Stimulated activated CD4-positive, alpha-beta T cell treated with anti-CD3 and anti-CD28 coated beads, Interleukin-4, amount 100 ng/mL, for 1 hour (primary cell): ENCODE results near the gene CCDC80.
"Not testable (repeated sequence)": the region's sequence is repeated elsewhere in the genome, so short reads cannot be mapped to it uniquely, and the experiment has no call there.

Experiments
- DNase-seq: peaks from one replicate; pipeline ENCODE4 v3.0.0-alpha.2; 2020

CCDC80 gene

DNA sequence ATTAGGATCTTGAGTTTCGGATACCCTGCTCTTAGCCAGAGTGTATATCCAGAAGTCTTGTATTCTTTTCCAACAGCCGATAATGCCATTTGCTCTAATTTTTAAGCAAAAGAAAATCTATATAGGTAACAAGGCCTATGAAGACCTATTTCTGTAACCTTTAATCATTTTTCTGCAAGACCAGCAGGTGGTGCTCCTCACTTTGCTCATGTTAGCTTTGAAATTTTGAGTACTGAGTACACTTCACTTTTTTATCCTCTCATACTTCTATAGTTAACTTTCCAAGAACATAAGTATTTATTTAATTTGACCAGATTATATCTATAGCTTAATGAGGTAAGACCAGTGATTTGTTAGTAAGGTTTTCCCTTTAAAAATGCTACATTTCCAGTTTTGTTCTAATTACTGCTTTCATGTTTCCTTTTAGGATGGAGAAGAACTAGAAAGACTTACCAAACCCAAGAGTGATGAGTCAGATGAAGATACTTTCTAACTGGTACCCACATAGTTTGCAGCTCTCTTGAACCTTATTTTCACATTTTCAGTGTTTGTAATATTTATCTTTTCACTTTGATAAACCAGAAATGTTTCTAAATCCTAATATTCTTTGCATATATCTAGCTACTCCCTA lies 58.6 kb downstream of the CCDC80 start:
- DNase-seq = peak; percentile 20

DNA sequence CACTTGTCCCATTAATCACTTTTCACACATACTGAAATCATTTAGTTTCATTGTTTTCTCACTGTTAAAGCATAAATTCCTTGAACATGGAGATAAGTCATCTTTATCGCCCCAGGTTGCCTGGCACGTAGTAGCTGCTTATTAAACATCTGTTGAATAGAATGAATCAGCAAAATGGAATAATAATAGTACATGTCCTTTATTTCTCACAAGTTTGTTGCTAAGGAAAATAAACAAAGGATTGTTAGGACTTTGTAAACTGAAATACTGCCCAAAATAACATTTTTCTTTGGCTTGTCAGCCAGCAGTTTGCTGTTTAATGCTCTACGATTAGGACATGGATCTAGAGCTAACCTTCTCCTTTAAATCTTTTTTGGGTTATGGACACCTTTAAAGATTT lies 61.2 kb downstream of the CCDC80 start:
- DNase-seq = no peak

DNA sequence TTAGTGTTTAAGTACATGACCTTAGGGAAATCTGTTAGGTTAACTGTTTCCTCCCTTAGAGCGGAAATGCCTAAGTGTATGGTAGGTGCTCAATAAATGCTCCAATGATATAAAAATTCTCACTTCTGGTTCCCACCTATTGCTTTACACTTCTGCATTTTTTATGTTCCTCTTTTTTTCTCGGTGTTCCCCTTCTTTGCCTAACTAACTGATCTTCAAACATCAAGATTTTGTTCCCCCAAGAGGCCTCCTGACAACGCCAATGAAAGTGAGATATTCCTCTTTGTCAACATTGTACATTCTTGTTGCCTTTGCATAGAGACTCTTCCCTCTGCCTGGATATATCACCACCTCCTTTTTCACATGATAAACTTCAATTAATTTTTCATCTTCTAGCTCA lies 61.7 kb downstream of the CCDC80 start:
- DNase-seq = no peak

DNA sequence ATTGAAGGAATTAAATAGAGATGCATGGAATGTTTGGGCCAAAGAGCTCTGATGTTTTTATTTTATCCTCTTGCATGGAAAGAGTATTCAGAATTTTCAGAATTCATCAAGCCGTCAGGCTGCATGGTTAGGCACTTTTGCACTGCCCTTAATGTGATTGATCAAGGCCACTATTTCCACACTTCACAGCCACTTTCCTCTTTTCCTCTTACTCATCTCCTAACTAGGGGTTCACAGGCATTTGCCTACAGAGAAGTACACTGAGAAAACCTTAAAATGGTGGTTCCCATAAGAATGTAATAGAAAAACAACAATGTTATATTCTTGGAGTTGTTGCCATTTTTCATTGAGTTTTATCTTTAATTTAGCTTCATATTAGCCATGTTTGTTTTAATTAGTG lies 68.2 kb downstream of the CCDC80 start:
- DNase-seq = no peak

DNA sequence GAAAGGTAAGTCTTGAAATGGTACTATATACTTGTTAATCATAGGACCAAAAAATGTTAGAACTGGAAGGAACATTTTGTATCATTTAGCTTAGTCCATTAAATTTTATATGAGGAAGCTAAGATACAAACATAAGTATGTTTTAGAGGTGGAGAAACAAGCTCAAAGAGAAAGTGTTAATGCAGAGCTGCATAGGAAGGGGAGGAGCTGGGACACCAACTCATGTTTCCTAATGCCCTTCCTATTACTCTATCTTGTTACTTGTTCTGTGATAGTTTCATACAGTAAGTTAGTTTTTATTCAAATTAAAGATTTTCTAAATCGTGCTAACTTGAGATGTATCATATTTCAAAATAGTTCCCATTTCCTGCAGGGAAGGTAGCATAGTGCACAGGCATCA lies 71.7 kb downstream of the CCDC80 start:
- no peak for DNase-seq

DNA sequence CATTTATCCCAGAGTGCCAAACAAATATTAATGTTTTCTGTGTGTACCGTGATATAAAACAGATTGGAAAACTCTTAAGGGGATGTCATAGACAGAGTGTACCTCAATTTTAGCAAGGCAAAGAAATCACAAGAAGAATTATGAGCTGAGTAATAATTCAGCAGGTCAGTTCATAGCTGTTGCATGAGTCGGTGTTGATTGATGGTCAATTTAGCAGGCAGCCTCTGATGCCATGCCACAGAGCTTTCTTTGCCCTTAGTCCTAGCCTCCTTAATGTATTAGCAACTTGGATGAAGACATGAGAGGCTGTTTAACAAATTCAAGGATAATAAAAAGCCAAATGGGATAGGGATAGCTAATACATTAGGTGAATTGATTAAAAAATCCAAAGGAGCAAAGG lies 72.3 kb downstream of the CCDC80 start:
- DNase-seq = no peak

DNA sequence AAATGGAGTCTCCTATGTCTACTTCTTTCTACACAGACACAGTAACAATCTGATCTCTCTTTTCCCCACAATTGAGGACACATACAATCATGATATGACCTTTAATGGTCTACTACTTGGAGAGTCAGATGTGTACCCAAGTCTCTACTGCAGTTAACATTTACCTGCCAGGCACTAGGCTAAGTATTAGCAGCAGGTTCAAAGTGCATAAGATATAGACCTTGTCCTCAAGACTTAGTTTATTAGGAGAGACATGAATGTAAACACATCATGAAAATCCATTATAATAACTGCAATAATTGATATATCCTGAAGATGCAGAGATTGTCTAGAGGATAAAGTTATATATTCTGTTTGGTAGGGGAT lies 76.0 kb downstream of the CCDC80 start:
- DNase-seq = no peak

DNA sequence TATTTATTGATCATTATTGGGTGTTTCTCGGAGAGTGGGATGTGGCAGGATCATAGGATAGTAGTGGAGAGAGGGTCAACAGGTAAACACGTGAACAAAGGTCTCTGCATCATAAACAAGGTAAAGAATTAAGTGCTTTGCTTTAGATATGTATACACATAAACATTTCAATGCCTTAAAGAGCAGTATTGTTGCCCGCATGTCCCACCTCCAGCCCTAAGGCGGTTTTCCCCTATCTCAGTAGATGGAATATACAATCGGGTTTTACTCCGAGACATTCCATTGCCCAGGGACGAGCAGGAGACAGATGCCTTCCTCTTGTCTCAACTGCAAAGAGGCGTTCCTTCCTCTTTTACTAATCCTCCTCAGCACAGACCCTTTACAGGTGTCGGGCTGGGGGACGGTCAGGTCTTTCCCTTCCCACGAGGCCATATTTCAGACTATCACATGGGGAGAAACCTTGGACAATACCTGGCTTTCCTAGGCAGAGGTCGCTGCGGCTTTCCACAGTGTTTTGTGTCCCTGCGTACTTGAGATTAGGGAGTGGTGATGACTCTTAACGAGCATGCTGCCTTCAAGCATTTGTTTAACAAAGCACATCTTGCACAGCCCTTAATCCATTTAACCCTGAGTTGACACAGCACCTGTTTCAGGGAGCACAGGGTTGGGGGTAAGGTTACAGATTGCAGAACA lies 76.5 kb downstream of the CCDC80 start:
- DNase-seq = not testable (repeated sequence)

DNA sequence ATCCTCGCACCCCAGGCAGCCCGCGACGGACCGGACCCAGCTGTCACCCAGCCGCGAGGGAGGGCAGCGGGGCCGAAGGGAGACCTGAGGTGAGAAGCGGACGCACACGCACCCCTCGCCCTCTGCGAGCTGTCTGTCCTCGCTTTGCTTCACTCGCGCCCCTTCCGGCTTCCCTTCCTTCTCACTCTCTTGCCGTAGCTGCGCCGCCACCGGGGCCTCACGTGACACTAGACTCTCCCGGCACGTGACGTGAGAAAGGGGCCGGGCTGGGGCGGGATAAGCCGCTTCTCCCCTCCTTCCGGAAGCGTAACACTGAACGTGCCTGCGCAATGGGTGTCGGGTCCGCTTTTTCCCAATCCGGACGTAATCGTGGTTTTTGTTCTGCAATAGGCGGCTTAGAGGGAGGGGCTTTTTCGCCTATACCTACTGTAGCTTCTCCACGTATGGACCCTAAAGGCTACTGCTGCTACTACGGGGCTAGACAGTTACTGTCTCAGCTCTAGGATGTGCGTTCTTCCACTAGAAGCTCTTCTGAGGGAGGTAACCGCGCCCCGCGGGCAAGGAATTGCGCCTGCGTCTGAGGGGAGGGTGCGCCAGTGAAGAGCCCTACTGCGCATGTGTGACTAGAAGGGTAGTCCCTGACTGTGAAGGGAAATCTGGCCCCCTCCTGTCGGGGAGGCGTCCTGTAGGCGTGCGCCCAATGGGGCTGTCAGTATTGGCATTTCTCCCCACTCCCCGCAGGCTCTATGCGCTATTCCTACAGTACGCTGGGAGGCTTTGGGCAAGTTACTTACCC lies 79.0 kb downstream of the CCDC80 start, which contains the start of the genes ATG3 and SLC35A5:
Gene ATG3, minus strand, starts transcription at position 229 of the 796 bp plus-strand sequence. CDS start 434 bp downstream, outside the sequence.
Gene SLC35A5, plus strand, starts transcription at position 312 of the 796 bp plus-strand sequence. CDS start 1,359 bp downstream, outside the sequence.
- peak; percentile 98 for DNase-seq

DNA sequence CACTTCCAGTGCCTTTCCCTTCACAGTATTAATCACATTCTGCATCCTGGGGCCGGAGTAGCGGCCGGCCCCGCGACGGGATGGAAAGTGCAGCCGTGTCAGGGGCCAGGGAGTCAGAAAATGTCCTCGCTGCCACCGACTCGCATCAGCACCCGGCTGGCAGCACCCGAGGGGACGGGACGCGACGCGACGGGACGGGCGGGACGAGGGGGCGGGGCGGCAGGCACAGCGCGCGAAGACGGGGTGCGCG lies 79.5 kb downstream of the CCDC80 start:
- DNase-seq = peak; percentile 80

DNA sequence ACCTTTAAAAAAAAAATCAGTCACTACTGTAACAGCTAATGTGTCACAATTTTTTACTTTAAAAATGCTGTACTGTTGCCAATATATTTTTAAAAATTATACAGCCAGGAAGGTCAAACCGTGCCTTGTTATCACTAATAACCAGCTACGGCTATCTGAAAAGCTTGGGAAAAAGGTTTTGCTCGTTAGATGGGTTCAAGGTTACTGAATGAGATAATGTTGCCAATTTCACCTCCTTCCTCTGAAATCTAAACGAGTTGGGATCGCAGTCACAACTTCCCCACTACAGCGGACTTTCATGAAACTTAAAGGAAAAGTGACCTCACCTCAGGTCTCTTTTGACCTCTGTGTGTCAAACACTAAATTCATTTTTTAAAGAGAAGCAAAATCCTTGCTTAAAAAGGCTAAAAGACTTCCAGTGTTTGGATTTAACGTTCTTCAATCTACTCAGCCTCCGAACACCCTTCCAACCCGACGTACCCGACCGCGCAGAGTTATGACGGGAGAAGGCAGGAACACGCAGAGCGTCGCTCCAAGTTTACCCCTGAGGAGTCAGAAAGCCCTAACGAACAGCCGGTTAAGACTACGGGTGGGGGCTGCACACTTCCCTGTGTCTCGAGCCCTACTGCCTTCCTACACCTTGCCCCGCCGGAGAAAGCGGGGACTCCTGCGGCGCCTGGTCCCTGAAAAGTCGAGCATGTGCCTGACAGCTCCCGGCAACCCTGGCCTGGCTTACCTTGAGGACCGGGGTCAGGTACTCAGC lies 80.0 kb downstream of the CCDC80 start:
- peak; percentile 68 for DNase-seq

DNA sequence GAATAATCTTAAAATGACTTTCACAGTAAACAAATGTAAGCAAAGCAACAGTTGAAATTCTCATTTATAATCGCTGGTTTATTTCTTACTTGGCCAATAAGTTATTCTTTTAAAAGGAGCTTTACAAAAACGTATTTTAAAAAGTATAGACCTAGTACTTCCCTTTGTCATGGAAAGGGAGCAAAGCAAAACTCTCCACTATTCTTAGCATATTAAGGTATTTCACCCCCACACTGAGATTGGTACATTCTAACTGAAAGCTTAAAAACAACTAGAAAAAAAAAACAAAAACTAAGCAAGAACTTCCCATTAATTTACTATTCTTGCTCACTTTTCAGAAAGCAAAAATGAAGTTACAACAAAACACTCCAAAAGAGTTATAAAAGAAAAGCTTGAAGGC lies 80.6 kb downstream of the CCDC80 start:
- DNase-seq = no peak

DNA sequence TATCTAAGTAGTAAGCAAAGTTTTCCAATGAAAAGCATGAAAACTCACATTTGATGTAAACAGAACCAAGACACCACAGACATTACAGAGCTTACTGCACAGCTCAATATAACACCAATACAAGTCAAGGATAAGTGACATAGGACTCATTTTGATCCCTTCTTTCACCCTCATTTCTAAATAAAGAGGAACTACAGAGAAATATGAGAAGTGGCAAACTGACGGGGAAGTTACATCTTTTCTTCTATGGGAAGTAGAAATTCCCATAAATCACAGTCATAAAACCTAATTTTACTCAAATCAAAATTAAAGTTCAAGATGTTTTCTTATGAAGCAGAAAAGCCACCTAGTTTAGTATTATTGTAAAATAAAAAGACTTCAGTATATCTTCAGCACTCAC lies 83.0 kb downstream of the CCDC80 start:
- DNase-seq = no peak

DNA sequence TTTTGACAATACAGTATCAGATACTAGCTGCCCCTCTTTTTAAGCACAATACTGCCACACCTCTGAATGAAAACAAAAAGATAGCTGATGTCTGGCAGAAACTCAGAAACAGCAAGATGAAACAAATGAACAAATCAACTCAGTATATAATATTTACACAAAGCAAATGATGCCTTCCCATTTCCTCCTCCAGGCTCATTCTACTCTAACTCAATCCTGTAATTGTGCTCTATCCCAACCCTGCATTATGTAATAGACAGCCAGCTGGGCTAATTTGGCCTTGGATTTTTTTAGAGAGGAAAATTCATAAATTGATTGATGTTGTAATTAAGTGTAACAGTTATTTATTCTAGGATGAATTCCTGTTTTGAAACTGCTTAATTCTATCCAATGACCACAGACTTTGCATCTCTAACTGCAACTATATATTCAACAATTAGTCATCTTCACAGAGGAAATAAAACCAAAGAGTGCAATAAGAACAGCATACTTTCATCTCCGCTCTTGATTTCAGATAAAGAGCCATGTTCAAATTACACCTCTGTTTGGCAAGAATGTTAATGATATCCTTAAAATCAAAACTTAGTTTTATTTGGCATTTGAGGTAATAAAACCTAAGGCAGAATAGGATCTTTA lies 85.3 kb downstream of the CCDC80 start:
- DNase-seq = no peak

DNA sequence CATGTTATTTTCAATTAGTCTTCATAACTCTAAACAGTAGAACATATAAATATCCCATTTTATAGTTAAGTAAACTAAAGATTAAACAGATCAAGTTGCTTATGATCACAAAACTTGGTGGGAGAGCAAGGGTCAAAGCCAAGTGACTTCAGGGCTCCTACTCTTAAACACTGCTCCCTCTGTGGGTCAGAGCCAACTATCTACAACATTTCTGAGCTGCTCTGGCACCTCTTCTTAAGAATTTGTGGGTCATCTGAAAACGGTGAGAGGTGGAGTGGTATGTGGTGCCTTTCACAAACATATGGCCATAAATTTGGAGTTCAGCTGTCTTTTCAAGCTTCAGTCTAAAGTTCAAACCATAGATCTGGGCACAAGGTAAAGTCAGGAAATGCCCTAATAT lies 90.1 kb downstream of the CCDC80 start:
- DNase-seq = no peak
